Neural progenitor cell (in vitro differentiated cells): ENCODE results near the gene KCNH5.

Experiments
- CTCF ChIP-seq: fragments of 200-600 bp; sonication (generic); IDR thresholded peaks from 2 replicates; pipeline ENCODE4 v1.5.1; 2017; ENCODE audit warnings: antibody characterized with exemption, mild to moderate bottlenecking
- EZH2 ChIP-seq: fragments of 200-600 bp; sonication (generic); IDR thresholded peaks from 2 replicates; pipeline ENCODE4 v1.6.1; 2017; ENCODE audit warnings: antibody characterized with exemption, mild to moderate bottlenecking, moderate library complexity

DNA sequence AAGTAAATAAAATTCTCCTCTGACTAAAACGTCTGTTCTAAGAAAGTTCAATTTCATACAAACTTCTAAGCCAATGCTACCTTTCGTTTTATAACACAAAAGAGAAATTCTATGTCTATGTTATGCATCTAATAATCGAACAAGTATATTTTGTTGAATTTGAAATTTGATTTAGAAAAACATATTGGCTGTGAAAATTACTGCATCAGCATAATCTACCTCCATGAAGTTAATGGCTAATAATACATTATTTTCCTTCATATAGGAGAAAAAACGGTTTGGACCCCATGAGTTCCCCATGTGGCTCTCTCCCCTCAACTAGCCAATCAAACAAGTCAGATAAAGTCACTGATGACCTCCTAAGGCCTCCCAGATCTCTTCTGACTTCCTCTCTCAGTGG, 106.5 kb downstream of the KCNH5 start:
- TF ChIP-seq CTCF (no peak), EZH2 (no peak)
